Activated naive CD4-positive, alpha-beta T cell treated with anti-CD3 and anti-CD28 coated beads, Interleukin-2, amount 50 U/mL, for 24 hours (primary cell): ENCODE data around the gene PHYH.
"Not testable (repeated sequence)": the region's sequence is repeated elsewhere in the genome, so short reads cannot be mapped to it uniquely, and the experiment has no call there.

ENCODE experiments used
- H3K27ac Mint-ChIP-seq: one replicate; pipeline ENCODE4 v1.8.0; 2021; ENCODE audit warnings: mild to moderate bottlenecking, mixed read lengths
- H3K27me3 Mint-ChIP-seq: one replicate; pipeline ENCODE4 v1.8.0; 2021; ENCODE audit warnings: mixed read lengths
- H3K36me3 Mint-ChIP-seq: one replicate; pipeline ENCODE4 v1.8.0; 2021; ENCODE audit warnings: mixed read lengths
- H3K4me1 Mint-ChIP-seq: one replicate; pipeline ENCODE4 v1.8.0; 2021; ENCODE audit warnings: mixed read lengths
- H3K4me3 Mint-ChIP-seq: one replicate; pipeline ENCODE4 v1.8.0; 2021; ENCODE audit warnings: mild to moderate bottlenecking, mixed read lengths
- H3K9me3 Mint-ChIP-seq: one replicate; pipeline ENCODE4 v1.8.0; 2021; ENCODE audit warnings: mixed read lengths

PHYH gene

DNA sequence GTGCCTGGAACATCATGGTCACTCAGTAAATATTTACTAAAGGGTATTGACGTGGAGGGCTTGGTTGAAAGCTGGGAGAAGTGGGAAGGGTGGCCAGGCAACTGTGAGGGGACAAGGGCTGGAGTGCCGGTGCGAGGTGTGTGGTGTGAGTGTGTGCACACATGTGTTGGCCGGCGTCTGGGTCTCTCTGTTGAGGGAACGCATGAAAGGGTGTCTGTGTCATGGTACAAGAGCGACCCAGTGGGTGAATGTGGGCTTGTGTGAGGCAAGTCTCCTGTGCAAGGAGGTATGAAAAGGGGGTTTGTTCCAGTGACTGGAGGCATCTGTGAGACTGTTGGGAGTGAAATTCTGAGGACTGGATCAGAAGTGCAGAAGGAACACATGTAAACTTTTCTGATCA is 36.3 kb downstream of the PHYH start:
- Mint-ChIP-seq H3K27me3 (peaks cover 9% of the 10 kb centered on the region), H3K27ac (no peak overlapping the region), H3K36me3 (peaks cover 4% of the 10 kb centered on the region), H3K4me3 (no peak overlapping the region), H3K9me3 (no peaks in the 10 kb centered on the region), H3K4me1 (no peaks in the 10 kb centered on the region)

DNA sequence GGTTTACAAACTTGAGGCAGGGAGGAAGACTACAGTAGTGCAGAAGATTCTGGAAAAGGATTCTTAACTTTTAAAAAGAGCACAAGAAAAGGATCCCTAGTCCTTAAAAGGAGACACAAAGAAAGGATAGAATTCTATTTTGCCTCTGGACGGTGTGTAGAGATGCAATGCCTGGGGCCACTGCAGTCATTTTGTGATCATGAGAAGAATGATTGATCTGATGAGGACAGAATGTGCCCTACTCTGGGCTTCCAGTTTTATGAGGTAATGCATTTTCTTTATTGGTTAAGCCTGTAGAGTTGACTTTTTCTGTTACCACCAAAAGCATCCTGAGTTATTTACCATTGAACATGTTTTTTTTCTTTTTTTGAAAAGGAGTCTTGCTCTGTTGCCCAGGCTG is 37.4 kb downstream of the PHYH start:
- Mint-ChIP-seq H3K4me1 (peaks cover 6% of the 10 kb centered on the region), H3K27me3 (peaks cover 9% of the 10 kb centered on the region), H3K36me3 (peaks cover 4% of the 10 kb centered on the region), H3K9me3 (no peaks in the 10 kb centered on the region), H3K27ac (no peak overlapping the region), H3K4me3 (no peak overlapping the region)

DNA sequence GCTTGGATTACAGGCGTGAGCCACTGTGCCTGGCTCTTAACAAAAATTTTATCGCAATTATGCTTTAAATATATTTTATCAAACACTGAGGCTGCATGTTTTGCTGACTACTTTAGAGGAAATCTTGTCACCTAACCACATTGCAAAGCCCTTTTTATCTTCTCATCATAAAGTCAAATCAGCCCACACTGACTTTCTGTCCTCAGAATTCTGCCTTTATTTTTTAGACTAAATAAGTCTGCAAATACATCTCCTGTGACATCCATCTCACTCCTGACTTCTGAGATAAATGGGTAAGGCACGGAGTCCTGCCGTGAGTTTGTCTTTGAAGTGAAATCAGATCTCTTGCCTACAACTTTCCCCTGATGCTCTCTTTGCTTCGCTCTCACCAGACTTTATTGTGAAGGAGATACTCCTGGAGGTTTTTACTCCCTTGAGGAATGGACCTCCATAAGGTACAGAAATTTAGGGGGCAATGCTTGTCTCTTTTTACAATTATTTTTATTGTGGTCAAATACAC is 42.2 kb downstream of the PHYH start:
- Mint-ChIP-seq H3K4me3 (no peak overlapping the region), H3K36me3 (no peaks in the 10 kb centered on the region), H3K27ac (no peak overlapping the region), H3K27me3 (peaks cover 2% of the 10 kb centered on the region), H3K9me3 (no peaks in the 10 kb centered on the region), H3K4me1 (peaks cover 6% of the 10 kb centered on the region)

DNA sequence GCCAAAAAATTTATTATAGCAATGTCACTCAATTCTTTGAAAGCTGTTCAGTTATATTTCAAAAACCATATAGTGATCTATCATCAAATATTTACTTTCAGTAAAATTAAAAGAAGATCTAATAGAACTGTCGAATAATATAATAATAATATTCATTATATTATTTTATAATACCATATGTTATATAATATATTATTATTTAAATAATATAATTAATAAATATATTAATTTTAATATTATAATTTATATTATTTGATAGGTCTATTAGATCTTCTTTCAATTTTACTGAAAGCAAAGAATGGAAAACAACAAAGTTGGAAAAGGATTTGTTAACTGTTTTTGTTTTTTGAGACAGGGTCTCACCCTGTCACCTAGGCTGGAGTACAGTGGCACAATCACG is 43.2 kb downstream of the PHYH start:
- Mint-ChIP-seq H3K27ac (no peak overlapping the region), H3K36me3 (no peaks in the 10 kb centered on the region), H3K27me3 (no peaks in the 10 kb centered on the region), H3K4me3 (no peak overlapping the region), H3K4me1 (peaks cover 6% of the 10 kb centered on the region), H3K9me3 (no peaks in the 10 kb centered on the region)

DNA sequence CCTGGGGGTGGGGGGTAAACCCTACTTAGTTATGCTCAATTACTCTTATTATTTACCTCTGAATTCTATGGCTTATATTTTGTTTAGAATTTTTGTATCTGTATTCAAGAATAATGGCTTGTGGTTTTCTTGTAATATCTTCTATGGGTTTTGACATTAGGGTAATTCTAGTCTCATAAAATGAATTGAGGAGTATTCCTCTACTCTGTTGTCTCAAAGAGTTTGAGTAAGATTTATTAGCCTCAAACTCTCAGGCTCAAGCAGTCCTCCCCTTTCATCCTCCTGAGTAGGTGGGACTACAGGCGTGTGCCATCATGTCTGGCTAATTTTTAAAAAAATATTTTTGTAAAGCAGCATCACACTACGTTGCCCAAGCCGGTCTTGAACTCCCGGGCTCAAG is 46.1 kb downstream of the PHYH start:
- no peaks in the 10 kb centered on the region for H3K36me3 Mint-ChIP-seq
- no peak overlapping the region for H3K4me3 Mint-ChIP-seq
- no peaks in the 10 kb centered on the region for H3K9me3 Mint-ChIP-seq
- H3K27me3 Mint-ChIP-seq, result no peaks in the 10 kb centered on the region
- no peak overlapping the region for H3K27ac Mint-ChIP-seq
- H3K4me1 Mint-ChIP-seq, result peaks cover 6% of the 10 kb centered on the region

DNA sequence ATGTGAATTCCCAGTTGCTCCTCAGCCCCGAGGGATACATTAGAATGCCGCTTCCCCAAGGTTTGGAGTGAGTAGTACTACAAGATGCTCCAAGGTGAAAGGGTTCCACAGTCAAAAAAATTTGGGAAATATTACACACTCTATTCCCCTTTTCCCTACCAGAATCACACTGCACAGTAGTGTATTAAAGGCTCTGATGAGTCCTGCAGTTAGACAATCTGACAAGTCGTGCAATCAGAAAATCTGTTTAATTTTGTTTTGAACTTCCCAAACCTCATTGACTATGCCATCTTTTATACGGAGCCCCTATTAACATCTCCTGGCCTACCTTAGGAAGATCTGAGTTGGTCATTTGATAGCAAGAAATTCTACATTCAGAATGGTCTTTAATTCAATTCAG is 52.1 kb downstream of the PHYH start:
- Mint-ChIP-seq H3K9me3 (no peaks in the 10 kb centered on the region), H3K27ac (no peak overlapping the region), H3K36me3 (no peaks in the 10 kb centered on the region), H3K4me1 (no peaks in the 10 kb centered on the region), H3K4me3 (no peak overlapping the region), H3K27me3 (no peaks in the 10 kb centered on the region)

DNA sequence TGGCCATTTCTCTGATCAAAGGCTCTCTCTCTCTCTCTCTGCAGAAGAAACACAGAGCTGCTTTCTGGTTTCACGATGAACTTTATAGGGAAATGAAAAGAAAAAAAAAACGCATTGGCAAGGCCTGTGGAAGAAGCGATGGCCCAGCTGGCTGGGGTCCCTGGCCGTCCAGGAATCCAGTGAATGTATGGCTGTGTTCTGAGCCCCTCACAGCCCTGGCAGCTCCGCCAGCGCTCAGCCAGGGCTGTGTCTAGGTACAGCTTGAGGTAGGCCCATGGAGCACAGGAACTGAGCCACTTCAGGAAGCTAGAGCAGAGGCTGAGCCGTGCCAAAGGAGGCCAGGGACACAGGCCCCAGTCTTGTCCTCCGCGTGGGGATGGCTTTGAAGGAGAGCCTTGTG is 52.6 kb downstream of the PHYH start:
- no peak overlapping the region for H3K27ac Mint-ChIP-seq
- no peaks in the 10 kb centered on the region for H3K9me3 Mint-ChIP-seq

DNA sequence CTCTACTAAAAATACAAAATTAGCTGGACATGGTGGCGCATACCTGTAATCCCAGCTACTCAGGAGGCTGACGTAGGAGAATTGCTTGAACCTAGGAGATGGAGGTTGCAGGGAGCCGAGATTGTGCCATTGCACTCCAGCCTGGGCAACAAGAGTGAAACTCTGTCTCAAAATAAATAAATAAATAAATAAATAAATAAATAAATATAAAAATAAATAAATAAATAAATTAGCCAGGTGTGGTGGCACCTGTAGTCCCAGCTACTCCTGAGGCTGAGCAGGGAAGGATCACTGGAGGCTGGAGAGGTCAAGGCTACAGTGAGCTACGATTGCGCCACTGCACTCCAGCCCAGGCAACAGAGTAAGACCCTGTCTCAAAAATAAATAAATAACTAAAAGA is 57.6 kb downstream of the PHYH start:
- H3K4me1 Mint-ChIP-seq, H3K4me3 Mint-ChIP-seq, H3K36me3 Mint-ChIP-seq, H3K27me3 Mint-ChIP-seq, H3K9me3 Mint-ChIP-seq, H3K27ac Mint-ChIP-seq: not testable (repeated sequence)

More for the DNA sequence above, 52.6 kb downstream of the PHYH start:
- Mint-ChIP-seq H3K27me3 (no peaks in the 10 kb centered on the region), H3K4me1 (no peaks in the 10 kb centered on the region), H3K36me3 (no peaks in the 10 kb centered on the region), H3K4me3 (no peak overlapping the region)

DNA sequence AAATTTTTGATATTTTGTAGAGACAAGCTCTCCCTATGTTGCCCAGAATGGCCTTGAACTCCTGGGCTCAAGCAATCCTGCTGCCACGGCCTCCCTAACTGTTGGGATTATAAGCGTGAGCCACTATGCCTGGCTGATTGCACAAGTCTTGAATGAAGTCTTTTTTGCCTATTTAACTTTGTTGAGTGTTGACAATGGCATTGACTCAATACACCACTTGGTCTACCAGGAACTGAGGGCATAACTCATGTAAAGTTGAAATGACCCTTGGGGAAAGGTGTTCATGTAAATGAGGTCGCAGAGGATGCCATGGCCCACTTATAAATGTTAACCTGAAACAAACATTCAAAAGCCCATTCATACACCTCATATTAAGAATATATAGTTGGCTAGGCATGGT is 58.3 kb downstream of the PHYH start:
- H3K4me1 Mint-ChIP-seq, result no peaks in the 10 kb centered on the region
- H3K27me3 Mint-ChIP-seq, result no peaks in the 10 kb centered on the region
- H3K36me3 Mint-ChIP-seq, result no peaks in the 10 kb centered on the region
- no peaks in the 10 kb centered on the region for H3K9me3 Mint-ChIP-seq
- H3K27ac Mint-ChIP-seq, result no peak overlapping the region
- no peak overlapping the region for H3K4me3 Mint-ChIP-seq

DNA sequence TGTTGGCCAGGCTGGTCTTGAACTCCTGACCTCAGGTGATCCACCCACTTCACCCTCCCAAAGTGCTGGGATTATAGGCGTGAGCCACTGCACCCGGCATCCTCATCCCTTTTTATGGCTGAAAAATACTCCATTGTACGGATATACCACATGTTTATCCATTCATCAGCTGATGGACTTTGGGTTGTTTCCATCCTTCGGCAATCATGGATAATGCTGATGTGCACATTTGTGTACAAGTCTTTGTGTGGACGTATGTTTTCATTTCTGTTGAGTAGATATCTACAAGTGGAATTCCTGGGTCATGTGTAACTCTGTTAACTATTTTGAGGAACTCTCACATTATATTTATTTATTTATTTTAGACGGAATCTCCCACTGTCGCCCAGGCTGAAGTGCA is 59.9 kb downstream of the PHYH start:
- Mint-ChIP-seq H3K27me3 (no peaks in the 10 kb centered on the region), H3K27ac (no peak overlapping the region), H3K36me3 (no peaks in the 10 kb centered on the region), H3K4me1 (no peaks in the 10 kb centered on the region), H3K9me3 (no peaks in the 10 kb centered on the region), H3K4me3 (no peak overlapping the region)

DNA sequence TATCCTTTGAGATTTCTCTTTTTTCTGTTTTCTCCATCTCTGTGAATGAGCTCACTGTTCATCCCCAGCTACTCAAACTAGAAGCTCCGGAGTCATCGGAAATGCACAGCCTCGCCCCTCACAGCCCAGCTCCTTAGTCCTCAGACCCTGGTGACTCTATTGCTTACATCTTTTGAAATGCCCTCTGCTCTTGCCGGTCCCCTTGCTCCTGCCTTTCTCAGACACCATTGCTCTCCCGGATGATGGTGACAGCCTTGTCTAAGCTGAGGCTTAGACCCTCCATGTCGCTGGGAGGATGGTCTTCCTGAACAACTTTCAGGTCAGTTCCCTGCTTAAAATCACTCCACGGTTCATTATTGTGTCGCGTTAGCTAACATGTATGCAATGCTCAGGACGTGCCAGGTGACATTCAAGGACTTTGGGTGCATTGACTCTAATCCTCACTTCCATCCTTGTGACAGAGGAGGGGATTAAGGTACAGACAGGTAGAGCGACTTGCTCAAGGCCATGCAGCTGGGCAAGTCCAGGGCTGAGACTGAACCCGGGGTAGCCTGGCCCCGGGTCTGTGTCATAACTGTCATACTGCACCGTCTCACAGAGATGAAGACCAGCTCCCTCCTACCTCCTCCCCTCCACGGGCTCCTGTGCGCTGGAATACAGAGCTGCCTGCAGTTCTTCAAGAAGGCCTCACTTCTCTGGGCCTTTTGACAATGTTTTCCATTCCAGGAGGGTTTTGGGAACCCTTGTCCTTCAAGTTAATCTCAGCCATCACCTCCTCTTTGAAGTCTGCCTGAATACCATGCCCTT is 61.4 kb downstream of the PHYH start:
- Mint-ChIP-seq H3K27ac (no peak overlapping the region), H3K9me3 (no peaks in the 10 kb centered on the region), H3K4me3 (no peak overlapping the region), H3K4me1 (no peaks in the 10 kb centered on the region), H3K27me3 (no peaks in the 10 kb centered on the region), H3K36me3 (no peaks in the 10 kb centered on the region)

DNA sequence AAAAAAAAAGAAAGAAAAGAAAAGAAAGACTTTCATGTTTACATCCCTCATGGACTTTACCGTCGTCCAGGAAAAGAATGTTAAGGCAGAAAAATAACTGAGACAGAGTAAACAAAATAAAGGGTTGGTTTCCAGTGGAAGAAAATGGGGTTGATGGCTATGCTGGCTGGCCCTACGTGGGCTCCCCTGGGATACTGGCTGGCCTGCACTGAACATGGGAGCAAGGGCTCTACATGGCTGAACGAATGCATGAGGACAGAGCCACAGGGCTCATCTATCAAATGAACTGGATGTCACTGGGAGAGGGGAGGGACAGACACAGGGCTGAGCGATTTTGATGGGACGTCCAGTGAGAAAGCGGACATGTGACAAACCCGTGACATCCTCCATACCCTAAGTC is 63.2 kb downstream of the PHYH start:
- H3K36me3 Mint-ChIP-seq, result no peaks in the 10 kb centered on the region
- no peaks in the 10 kb centered on the region for H3K9me3 Mint-ChIP-seq
- no peak overlapping the region for H3K4me3 Mint-ChIP-seq
- H3K27ac Mint-ChIP-seq, result no peak overlapping the region
- H3K27me3 Mint-ChIP-seq, result no peaks in the 10 kb centered on the region
- H3K4me1 Mint-ChIP-seq, result no peaks in the 10 kb centered on the region

DNA sequence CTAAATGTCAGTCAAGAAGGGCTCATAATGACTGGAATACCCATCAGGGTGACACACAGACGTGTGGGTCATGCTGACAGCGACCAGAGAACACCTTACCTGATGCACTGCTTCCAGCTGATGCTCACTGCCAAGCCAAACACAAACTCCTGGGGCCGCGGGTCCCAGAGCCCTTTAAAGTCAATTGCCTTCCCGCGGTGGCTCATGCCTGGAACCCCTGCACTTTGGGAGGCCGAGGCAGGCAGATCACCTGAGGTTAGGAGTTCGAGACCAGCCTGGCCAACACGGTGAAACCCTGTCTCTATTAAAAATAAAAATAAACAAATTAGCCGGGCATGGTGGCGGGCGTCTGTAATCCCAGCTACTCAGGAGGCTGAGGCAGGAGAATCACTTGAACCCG is 65.1 kb downstream of the PHYH start:
- H3K27me3 Mint-ChIP-seq, H3K9me3 Mint-ChIP-seq, H3K36me3 Mint-ChIP-seq, H3K4me1 Mint-ChIP-seq, H3K4me3 Mint-ChIP-seq, H3K27ac Mint-ChIP-seq: not testable (repeated sequence)

DNA sequence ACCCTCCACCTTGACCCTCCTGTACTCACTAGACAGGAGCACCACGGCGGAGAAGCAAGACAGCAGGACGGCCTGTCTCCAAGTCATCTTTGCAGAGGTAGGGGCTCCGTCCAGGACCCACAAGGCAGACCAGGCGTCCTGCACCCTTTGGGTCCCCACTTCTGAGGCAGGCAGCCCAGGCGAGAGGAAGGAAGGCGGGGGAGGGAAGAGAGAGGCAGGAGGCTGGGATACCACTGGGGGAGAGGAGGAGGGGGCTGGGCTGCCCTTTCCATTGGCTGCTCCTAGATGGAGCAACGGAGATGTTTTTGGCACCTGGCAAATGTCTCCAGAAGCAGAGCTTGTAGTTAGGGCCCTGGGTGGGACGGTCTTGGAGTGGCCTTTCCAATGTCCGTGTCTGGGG is 65.7 kb downstream of the PHYH start, which contains the start of gene UCMA:
UCMA (minus strand) TSS at position 203 of the 400 bp plus-strand sequence; CDS start at position 87, 116 bp downstream.
- Mint-ChIP-seq H3K9me3 (no peaks in the 10 kb centered on the region), H3K4me1 (no peaks in the 10 kb centered on the region), H3K27ac (no peak within 1 kb of the TSS), H3K4me3 (no peak within 1 kb of the TSS), H3K36me3 (no peaks in the 10 kb centered on the region), H3K27me3 (no peaks in the 10 kb centered on the region)

DNA sequence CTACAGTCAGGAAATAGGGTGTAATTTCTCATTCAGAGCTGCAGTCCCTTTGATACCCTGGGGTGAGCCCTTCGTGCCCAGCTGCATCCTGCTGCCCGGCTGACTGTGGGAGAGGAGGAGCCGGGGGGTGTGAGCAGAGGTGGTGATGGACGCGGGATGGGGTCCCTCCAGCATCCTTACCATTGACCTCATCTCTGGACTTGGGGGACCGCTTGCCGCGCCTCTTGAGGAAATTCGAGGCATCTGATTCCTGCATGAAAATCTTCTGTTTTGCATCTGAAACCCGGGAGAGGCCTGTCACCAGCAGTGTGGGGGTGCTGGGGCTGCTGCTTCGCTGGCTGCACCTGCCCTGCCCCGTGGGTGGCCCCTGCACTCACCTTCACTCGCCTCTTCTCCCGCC is 66.5 kb downstream of the PHYH start:
- Mint-ChIP-seq H3K27ac (no peak overlapping the region), H3K36me3 (no peaks in the 10 kb centered on the region), H3K27me3 (no peaks in the 10 kb centered on the region), H3K4me1 (no peaks in the 10 kb centered on the region), H3K9me3 (no peaks in the 10 kb centered on the region), H3K4me3 (no peak overlapping the region)

DNA sequence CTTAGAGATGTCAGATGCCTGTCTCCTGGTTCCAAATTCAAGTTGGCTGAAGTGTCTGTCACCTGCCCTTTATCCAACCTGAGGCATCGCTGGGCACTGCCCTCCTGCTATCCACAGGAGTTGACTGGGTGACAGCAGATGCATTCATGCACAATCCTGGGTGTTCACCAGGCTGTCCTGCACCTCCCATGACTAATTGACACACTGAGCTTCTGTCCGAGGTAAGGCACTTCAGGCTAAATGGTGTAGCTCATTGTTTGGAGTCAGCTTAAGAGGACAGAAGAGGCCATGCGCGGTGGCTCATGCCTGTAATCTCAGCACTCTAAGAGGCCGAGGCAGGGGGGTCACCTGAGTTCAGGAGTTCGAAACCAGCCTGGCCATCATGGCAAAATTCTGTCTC is 68.1 kb downstream of the PHYH start:
- no peaks in the 10 kb centered on the region for H3K9me3 Mint-ChIP-seq
- H3K27ac Mint-ChIP-seq, result no peak overlapping the region
- no peaks in the 10 kb centered on the region for H3K4me1 Mint-ChIP-seq
- H3K4me3 Mint-ChIP-seq, result no peak overlapping the region
- no peaks in the 10 kb centered on the region for H3K27me3 Mint-ChIP-seq
- no peaks in the 10 kb centered on the region for H3K36me3 Mint-ChIP-seq

DNA sequence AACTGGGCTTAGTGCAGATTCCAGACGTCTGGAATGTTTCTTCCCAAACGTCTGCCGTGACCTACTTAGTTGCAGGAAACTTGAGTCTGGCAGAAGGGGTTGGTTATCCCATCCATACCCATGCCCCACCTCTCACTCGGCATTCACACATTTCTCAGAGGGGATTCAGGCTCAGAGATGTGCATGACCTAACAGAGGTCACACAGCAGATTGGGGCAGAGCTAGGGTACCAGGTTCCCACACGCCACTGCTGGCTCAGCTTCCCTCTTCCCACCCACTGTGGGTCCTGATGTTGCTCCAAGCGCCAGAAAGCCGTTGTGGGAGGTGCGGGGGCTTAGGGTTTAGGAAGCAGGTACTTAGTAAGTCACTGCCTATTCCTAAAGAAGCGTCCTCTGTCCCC is 68.7 kb downstream of the PHYH start:
- H3K36me3 Mint-ChIP-seq, result no peaks in the 10 kb centered on the region
- H3K4me1 Mint-ChIP-seq, result no peaks in the 10 kb centered on the region
- no peak overlapping the region for H3K27ac Mint-ChIP-seq
- H3K9me3 Mint-ChIP-seq, result no peaks in the 10 kb centered on the region
- H3K27me3 Mint-ChIP-seq, result no peaks in the 10 kb centered on the region
- H3K4me3 Mint-ChIP-seq, result no peak overlapping the region
